GM04503 (cell line): ENCODE results near the gene SMC6.

Experiments used
- DNase-seq: peaks from one replicate; pipeline ENCODE4 v3.0.0-alpha.2; 2012; ENCODE audit warnings: low read depth

Gene SMC6

GRCh38 chr2:17717666-17718065, 35.9 kb downstream of the SMC6 start:
- DNase-seq, result no peak

- DNase-seq, result no peak
Observed at GRCh38 chr2:17713291-17713690, 40.3 kb downstream of the SMC6 start.

GRCh38 chr2:17710547-17711248, 42.9 kb downstream of the SMC6 start:
- no peak for DNase-seq

- DNase-seq, result no peak
Observed at GRCh38 chr2:17709897-17710296, 43.7 kb downstream of the SMC6 start.

GRCh38 chr2:17708501-17708900, 45.1 kb downstream of the SMC6 start:
- no peak for DNase-seq

- no peak for DNase-seq
Observed at GRCh38 chr2:17706845-17707244, 46.8 kb downstream of the SMC6 start.

GRCh38 chr2:17690776-17691175, 62.8 kb downstream of the SMC6 start:
- no peak for DNase-seq

- DNase-seq, result no peak
Observed at GRCh38 chr2:17689010-17689409, 64.6 kb downstream of the SMC6 start.

GRCh38 chr2:17688600-17688999, 65.0 kb downstream of the SMC6 start:
- no peak for DNase-seq

- no peak for DNase-seq
Observed at GRCh38 chr2:17683981-17684380, 69.6 kb downstream of the SMC6 start.

- no peak for DNase-seq
Observed at GRCh38 chr2:17682098-17682857, 71.3 kb downstream of the SMC6 start.

- no peak for DNase-seq
Observed at GRCh38 chr2:17680119-17680518, 73.5 kb downstream of the SMC6 start.

- no peak for DNase-seq
Observed at GRCh38 chr2:17674817-17675216, 78.8 kb downstream of the SMC6 start.

GRCh38 chr2:17672583-17673317, 80.9 kb downstream of the SMC6 start:
- peak; percentile 31 for DNase-seq

GRCh38 chr2:17667898-17668297, 85.7 kb downstream of the SMC6 start:
- DNase-seq, result no peak

- no peak for DNase-seq
Observed at GRCh38 chr2:17664534-17664933, 89.1 kb downstream of the SMC6 start.

- no peak for DNase-seq
Observed at GRCh38 chr2:17662723-17663122, 90.9 kb downstream of the SMC6 start.

- DNase-seq, result no peak
Observed at GRCh38 chr2:17661460-17661859, 92.2 kb downstream of the SMC6 start.

GRCh38 chr2:17660219-17660618, 93.4 kb downstream of the SMC6 start:
- DNase-seq, result no peak

- DNase-seq, result peak; percentile 71
Observed at GRCh38 chr2:17658251-17658843, 95.3 kb downstream of the SMC6 start.

- DNase-seq, result no peak
Observed at GRCh38 chr2:17657759-17658158, 95.9 kb downstream of the SMC6 start.

GRCh38 chr2:17652681-17653394, 100.8 kb downstream of the SMC6 start:
- DNase-seq, result no peak
